Esophagus muscularis mucosa (tissue), 4 donors: Measurements from ENCODE around the gene OSBPL9.
A peak's percentile ranks its signal among the peaks of the same experiment; 100 is the strongest.

ENCODE experiments used
- EP300 ChIP-seq: sonication (generic); formaldehyde crosslinking; IDR thresholded peaks from one replicate; pipeline ENCODE4 v1.6.1; 2017; ENCODE audit warnings: antibody characterized with exemption
- POLR2A ChIP-seq: fragments of 450-650 bp; IDR thresholded peaks from one replicate; pipeline ENCODE4 v1.6.1; 2017; ENCODE audit warnings: antibody characterized with exemption, moderate library complexity, mild to moderate bottlenecking, low read depth
- POLR2AphosphoS5 ChIP-seq, 2 donors: sonication (generic); formaldehyde crosslinking; IDR thresholded peaks; one replicate each; pipeline ENCODE4 v1.6.1; 2017; ENCODE audit warnings: antibody characterized with exemption in 2 of 2
- TF ChIP-seq, protein P1 (sequence below), 3 experiments: fragments of 200-600 bp in 2 of 3; fragments of 450-650 bp in 1 of 3; sonication (generic) in 2 of 3; IDR thresholded peaks; one replicate each; pipeline ENCODE4 v1.5.1; 2017 to 2019; ENCODE audit warnings: antibody characterized with exemption in 3 of 3, mild to moderate bottlenecking in 2 of 3, moderate library complexity in 1 of 3

DNA sequence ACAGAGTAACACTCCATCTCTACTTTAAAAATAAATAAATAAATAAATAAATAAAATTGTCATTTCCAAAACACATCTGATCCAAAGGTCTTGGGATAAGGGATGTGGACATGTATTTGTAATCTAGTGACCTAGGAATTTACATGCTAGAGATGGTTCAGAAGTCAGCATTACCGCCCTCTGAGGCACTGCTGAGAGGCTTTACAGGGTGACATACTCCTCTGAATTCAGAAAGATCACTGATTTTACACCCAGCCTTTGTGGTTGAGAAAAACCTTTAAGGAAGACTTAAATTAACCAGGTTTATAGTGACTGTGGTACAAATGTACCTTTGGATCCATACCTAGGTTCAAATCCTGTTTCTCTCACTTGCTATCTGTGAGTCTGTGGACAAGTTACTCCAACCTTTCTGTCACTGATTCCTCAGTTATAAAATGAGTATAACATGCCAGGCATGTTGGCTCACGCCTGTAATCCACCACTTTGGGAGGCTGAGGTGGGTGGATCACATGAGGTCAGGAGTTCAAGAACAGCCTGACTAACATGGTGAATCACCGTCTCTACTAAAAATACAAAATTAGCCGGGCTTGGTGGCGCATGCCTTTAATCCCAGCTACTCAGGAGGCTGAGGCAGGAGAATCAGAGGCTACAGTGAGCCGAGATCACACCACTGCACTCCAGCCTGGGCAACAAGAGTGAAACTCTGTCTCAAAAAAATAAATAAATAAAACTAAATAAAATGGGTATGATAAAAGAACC is 20.1 kb downstream of the OSBPL9 start:
- TF ChIP-seq, protein P1, sequence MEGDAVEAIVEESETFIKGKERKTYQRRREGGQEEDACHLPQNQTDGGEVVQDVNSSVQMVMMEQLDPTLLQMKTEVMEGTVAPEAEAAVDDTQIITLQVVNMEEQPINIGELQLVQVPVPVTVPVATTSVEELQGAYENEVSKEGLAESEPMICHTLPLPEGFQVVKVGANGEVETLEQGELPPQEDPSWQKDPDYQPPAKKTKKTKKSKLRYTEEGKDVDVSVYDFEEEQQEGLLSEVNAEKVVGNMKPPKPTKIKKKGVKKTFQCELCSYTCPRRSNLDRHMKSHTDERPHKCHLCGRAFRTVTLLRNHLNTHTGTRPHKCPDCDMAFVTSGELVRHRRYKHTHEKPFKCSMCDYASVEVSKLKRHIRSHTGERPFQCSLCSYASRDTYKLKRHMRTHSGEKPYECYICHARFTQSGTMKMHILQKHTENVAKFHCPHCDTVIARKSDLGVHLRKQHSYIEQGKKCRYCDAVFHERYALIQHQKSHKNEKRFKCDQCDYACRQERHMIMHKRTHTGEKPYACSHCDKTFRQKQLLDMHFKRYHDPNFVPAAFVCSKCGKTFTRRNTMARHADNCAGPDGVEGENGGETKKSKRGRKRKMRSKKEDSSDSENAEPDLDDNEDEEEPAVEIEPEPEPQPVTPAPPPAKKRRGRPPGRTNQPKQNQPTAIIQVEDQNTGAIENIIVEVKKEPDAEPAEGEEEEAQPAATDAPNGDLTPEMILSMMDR (IDR thresholded peaks at IDR 0.05), result no peak
- TF ChIP-seq POLR2A (no peak), POLR2AphosphoS5 (IDR thresholded peaks at IDR 0.05) (peak in 1 of 2 donors; percentile 70), EP300 (no peak)
